ENCODE measurements around the gene TACO1.

- TF ChIP-seq POLR2AphosphoS5 (IDR thresholded peaks at IDR 0.05) (no peak), CTCF (IDR thresholded peaks at IDR 0.05 in 8 of 11, conservative IDR thresholded peaks at IDR 0.05 in 3 of 11) (no peak)
Measured at GRCh38 chr17:63557416-63557815, 43.3 kb upstream of the TACO1 start.
